ENCODE results near the gene STUM.
"Not testable (repeated sequence)": the region's sequence is repeated elsewhere in the genome, so short reads cannot be mapped to it uniquely, and the experiment has no call there.

STUM gene

DNA sequence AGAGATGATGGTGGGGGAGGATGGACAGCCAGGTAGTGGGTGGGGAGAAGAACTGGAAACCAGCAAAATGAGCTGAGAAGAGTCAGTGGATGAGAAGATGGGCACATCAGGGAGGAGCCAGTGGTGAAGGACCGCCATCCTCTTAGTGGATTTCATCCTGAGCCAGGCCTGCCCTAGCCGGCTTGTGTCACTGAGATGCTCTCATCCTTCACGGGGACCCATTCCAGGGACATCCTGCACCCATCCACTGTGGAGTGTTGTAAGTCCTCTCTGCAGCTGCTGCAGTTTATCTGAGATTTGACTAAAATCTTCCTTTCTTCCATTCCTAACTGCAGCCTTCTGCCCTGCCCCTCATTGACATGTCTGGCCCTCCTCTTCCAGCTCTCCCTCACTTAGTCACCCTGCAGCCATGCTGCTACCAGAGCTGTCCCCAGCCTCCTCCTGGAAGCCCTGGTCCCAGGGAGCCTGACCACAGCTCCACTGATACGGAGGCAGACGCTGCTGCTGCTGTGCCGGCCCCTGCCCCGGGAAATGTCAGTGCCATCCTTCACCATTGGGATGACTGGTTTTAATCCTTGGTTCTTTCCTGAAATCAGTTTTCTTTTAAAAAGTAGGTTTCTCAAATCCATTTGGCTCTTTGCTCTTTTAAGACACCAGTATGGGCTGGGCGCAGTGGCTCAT, 33.2 kb downstream of the STUM start:
- DNase-seq (ENCODE audit: low read depth, low spot score) = no peak

DNA sequence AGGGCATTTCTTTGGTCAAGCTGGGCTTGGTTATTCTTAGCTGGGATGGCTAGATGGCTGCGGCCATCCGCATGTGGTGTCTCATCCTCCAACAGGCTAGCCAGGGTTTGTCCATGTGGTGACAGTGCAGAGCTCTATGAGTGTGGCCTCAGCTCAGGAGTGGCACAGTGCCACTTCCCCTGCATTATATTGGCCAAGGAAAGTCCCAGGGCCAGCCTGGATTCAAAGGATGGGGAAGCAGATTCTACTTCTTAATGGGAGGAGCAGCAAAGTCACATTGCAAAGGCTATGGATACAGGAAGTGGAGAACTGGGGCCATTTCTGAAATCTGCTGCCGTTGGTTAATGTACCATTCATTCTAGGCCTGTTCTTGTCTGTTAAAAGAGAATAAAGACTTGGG, 34.4 kb downstream of the STUM start:
- no peak for DNase-seq (ENCODE audit: low read depth, low spot score)

DNA sequence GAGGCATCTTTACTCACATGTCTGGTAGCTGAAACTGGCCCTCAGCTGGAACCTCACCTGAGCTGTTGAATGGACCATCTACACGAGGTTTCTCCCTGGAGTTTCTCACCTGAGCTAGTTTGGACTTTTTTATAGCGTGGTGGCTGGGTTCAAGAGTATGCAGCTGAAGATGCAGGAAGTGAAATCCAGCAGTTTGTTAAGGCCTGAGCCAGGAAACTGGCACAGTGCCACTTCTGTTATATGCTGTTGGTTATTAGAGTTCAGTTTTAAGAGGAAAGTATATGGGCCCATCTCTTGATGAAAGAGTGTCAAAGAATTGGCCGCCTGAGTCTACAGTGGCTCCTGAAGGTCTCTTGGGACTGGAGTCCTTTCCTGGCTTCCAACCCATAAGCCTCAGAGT, 35.6 kb downstream of the STUM start:
- DNase-seq (ENCODE audit: low read depth, low spot score) = no peak

DNA sequence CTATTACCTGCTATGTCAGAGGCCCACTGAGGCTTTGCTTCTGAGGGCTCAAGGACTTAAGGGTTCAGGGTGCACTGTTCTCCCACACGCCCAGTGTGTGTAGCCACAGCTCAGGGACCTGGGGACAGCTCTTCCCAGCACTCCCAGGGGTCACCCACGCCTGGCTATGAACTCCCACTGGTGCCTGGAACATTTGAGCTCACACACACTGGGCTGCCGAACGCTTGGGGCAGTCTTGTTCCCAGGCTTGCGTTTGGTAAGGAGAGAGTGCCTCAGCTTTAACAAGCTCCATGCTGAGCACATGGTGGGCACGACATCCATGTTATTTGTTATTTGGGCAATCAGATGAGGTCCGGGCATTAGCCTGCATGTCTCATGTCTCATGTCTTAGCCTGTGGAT, 37.6 kb downstream of the STUM start:
- no peak for DNase-seq (ENCODE audit: low read depth, low spot score)

DNA sequence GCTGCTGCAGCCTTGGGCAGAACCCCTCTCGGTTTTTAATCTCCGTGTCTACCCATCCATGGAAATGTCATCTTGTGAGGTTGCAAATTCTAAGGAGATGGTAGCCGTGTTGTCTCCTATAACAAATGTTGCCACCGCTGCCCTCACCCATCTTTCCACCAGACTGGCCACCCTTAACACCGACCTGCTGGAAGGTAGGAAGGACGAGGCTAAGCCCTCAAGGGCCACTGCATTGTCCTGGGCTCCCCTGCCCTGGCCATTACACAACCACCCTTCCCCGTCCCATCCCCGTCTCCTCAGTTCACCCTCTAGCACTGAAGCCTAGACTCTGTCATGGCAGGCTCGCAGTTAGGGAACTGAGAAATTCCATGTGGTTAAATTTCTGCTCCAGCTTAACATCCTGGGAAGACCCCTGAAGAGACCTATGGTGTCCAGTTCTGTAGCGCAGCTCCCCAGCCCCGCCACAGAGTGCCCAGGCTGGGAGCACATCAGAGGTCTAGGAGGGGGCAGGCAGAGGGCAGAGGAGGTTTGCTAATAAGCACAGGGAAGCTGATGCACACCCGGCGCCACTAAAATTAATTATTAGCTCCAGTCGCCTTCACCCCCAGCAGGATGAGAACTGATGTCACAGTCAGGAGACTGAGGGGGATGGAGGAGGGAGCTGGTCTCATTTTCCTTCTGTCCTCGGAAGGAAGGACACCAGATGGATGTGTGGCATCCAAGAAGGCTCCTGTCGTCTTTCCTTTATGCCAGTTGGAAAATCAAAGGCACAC, 38.3 kb downstream of the STUM start:
- no peak for DNase-seq (ENCODE audit: low read depth, low spot score)

DNA sequence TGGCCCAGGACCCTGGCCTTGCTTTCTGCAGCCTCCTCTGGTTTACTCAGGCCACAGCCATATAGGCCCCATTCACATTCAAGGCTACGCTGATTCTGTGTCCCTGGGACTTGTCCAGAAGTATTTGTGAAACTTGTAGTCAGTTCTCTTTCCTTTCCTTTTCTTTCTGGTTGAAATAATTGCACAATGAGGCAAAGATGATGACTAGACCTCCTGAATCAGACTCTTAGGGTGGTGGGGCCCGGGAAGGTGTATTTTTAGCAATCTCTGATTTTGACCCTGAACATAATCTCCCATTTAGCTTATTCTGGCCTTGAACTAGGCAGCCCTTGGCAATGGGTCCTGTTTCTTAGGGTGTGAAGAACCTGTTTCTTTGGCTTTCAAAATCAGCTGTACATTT, 39.9 kb downstream of the STUM start:
- no peak for DNase-seq (ENCODE audit: low read depth, low spot score)

DNA sequence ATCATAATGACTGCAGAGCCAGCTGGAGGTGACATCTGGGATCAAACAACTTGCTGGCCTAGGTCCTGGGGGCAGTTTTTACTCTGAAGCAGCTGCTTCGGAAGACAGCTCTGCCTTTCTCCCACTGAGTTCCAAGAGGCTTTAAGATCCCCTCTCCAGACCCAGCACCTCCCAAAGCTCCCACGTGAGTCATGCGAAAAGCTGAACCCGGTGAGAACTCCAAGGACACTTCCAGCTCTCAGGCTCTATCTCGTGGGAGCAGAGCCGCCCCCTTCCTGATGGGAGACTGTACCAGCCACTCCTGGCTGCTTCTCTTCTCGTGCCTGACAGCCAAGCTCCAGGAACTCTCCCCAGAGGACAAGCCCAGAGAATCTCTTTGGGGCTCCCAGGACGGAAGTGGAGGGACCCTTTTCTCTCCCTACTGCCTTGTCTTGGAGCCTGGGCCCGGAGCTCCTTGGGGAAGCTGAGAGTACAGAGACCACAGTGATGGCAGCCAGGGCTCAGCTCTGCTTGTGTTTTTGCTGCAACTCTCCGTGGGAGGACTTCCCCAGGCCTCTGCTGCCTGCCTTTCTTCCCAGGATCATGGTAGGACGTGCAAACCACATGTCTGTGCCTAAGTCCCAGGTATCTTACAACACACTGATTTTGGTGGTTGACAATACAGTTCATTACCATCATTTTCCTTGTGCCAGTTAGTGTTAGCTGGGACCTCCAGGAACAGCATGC, 40.6 kb downstream of the STUM start:
- DNase-seq (ENCODE audit: low read depth, low spot score) = no peak

DNA sequence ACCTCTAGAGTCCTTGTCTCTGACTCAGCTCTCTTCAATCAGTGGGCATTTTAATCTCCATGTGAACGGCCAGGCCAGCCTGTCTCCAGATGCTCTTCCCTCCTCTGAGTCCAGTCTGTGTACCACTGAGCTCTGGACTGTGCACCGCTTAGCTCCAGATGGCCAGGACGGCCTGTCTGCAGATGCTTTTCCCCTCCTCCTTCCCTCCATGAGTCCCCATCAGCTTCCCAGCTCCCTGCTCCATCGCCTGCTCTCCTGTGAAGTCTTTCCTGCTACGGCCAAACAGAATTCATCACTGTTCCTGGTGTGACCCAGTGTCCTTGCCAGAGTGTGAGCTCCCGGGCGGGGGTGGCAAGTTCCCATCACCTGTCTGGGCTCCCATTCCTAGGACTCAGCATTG, 42.0 kb downstream of the STUM start:
- no peak for DNase-seq (ENCODE audit: low read depth, low spot score)

DNA sequence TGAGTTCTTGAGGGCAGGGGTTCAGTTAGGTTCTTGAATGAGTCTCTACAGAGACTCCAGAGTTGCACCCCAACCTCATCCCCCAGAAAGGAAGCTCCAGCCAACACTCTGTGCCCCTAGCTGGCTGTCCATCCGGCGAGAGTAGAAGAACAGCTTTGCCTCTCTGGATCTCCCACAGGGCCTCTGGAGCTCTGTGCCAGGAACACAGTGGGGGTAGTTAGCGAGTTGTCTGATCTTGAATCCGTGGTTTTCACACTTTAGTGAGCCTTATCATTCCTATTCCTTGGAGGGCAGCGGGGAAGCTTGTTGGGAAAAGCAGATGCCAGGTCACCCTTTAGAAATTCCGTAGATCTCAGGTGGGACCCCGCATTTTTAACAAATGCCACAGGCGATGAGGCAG, 45.0 kb downstream of the STUM start:
- DNase-seq (ENCODE audit: low read depth, low spot score) = no peak

DNA sequence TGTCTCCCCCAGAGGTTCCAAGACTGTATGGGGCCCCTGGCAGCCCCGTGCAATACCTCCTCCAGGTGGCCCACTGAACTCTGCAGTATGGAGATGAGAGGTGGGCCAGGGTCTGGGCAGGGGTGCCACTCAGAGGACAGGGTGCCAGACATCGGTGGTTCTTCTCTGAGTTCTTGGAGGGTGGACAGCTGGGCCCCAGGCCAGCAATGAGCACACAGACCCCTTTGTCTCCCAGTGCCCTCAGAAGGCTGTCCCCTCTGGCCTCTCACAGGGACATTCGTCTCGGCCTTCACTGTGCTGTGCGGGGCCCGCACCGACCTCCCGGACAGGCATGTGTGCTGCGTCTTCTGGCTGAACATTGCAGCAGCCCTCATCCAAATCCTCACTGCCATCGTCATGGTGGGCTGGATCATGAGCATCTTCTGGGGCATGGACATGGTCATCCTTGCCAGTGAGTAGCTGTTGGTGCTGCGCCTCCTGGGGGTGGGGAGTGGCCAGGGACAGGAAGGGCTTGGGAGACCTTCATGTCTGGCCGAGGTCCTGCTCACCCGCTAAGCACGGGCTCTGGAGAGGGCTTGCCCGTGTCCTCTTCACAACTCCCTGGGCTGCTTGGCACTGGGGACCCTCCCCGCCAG, 48.1 kb downstream of the STUM start:
- DNase-seq (ENCODE audit: low read depth, low spot score) = no peak

DNA sequence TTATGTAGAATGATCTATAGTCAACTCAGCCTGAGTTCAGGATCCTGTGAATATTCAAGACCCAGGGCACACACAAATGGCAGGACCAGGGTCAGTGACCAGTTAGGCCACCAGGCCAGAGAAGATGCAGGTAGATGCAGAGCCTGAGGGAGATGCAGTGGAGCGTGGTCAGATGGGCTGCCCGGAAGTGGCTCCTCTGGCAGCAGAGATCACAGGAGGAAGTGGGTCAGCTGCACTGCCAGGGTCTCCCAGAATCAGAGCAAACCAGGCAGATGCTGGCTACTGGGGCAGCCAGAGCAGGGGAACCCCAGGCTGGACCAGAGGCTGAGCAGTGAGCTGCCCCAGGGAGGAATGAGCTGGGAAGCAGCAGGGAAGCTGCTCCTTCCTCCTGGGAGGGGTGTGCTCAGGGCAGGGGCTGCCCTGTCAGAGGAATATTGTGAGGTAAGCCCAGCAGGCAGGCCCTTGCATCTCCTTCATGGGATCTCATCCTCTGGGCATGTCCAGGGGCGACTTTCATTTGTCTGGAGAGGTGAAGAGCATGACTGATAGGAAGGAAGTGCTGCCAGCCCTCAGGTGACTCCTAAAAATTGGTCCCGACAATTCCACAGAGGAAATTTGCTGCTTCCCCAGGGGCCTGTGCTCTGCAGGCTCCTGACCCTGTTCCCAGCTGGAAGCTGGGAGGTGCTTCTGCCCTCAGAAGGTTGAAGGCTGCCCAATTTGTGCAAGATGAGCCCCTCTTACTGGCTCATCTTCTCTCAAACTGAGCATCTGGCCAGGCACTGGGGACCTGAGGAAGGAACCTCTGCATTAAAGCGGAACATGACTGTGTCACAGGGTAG, 49.3 kb downstream of the STUM start:
- DNase-seq (ENCODE audit: low read depth, low spot score) = no peak

DNA sequence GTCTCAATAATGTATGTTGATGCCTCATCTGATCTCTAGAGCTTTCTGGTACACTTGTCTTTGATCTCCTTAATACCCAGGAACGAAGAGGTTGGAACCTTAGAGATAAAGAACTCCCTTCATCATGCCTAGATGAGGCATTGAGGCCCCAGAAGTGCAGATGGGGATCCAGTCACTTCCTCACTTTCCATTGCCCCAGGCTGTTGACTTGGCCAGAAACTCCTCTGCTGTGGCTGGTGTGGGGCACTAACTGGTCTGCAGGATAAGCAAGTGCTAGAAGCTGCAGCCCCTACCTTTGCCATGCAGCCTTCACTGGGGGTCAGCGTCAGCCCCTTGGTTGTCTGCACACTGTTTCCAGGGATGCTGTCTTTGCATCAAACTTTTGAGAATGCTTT, 49.9 kb downstream of the STUM start:
- no peak for DNase-seq (ENCODE audit: low read depth, low spot score)

DNA sequence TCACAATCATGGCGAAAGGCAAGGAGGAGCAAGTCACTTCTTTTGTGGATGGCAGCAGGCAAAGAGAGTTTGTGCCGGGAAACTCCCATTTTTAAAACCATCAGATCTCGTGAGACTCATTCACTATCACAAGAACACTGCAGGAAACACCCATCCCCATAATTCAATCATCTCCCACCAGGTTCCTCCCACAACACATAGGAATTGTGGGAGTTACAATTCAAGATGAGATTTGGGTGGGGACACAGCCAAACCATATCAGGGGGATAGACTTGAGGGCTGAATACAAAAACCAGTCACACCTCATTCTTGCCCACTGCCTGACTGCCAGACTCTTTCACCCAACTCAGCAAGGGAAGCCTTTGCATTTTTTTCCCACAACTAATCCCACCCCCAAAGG, 50.4 kb downstream of the STUM start:
- not testable (repeated sequence) for DNase-seq (ENCODE audit: low read depth, low spot score)

DNA sequence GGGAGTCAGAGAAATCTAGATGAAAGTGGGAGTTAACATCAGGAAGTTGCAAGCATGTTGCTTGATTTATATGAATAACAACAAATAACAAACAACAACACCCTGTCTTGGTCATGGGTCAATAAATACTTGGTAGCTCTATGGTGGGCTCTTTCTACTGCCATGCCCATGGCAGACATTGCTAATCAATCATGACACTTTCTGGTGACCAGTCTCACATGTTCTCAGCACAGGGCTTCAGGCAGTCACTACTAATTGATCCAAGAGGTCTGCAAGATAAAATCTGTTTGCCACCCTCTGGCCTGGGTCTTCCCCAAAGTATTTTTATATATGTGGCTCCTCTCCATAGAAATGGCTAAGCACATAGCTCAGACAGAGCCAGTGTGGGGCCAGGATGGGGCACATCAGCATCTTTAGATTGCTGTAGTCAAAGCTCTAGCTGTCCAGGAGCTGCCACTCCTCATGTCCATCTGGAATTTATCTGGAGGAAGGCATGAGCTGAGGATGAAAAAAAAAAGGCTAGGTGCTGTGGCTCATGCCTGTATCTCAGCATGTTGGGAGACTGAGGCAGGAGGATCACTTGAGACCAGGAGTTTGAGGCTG, 51.2 kb downstream of the STUM start:
- no peak for DNase-seq (ENCODE audit: low read depth, low spot score)

DNA sequence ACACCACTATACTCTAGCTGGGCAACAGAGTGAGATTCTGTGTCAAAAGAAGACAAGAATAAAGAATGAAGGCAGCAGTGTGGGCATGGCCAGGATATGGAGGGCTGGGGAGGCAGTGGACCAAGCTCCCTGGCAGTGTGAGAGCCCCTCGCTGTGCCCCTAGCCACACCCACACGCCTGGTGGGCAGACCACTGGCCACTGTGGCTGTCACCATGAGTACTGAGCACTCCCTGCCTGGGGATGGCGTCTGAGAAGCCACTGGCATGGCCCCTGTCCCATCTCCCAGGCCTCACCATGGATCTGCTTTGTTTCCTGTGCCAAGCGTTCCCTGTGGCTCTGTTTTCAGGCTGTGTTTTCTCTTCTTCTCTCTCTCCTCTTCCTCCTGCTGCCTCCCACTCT, 51.7 kb downstream of the STUM start:
- DNase-seq (ENCODE audit: low read depth, low spot score) = no peak

DNA sequence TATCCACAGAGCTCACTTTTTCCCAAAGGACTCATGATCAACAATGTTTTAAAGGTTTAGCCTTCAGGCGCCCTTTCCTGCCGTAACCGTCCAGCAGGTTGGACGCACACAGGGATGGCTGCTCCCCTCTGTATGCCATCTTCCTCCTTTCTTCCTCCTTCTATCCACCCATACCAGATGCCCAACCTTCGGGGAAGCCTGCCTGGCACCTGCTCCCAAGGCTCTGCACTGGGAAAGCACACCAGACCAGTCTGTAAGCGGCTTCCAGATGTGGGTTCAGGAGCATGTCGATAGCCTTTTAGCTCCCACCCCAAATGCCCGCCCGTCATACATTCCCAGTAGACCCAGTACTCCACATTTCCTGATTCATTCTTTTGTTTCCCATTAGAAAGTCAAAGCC, 52.9 kb downstream of the STUM start:
- no peak for DNase-seq (ENCODE audit: low read depth, low spot score)

DNA sequence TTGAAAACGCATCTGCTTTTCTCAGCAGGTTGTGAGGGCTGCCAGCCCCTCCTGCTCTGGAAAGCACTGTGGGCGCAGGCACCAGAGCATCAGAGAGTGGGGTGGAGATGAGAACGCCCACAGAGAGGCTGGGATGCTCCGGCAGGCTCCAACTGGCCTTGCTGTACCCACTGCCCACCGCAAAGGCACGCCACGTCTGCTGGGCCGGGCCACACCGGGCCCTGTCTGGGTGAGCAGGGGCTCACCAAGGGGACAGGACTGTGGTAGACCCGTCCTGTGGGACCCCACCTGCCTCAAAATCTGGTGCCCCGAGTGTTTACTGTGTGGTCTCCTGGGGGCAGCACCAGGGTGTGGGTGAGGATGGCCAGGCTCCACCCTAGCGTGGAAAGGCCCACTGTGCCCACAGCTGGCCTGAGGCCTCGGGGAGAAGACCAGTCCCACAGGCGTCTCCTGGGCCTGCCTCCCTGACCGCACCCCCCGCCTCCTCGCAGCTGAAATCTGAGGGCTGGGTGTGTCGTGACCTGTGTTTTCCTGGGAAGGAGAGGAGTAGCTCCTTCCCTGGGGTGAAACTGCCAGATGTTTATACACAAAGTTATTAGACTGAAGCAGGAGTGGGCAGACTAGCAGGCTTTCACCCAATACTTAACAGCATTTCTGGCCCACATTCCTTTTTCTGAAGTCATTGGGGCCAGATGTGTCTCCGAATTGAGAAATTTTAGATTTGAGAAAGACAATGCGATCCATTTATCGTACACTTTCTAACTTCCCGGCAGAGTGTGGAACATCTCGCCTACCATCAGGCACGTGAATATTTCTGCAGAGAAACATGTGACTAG, 53.8 kb downstream of the STUM start:
- no peak for DNase-seq (ENCODE audit: low read depth, low spot score)

DNA sequence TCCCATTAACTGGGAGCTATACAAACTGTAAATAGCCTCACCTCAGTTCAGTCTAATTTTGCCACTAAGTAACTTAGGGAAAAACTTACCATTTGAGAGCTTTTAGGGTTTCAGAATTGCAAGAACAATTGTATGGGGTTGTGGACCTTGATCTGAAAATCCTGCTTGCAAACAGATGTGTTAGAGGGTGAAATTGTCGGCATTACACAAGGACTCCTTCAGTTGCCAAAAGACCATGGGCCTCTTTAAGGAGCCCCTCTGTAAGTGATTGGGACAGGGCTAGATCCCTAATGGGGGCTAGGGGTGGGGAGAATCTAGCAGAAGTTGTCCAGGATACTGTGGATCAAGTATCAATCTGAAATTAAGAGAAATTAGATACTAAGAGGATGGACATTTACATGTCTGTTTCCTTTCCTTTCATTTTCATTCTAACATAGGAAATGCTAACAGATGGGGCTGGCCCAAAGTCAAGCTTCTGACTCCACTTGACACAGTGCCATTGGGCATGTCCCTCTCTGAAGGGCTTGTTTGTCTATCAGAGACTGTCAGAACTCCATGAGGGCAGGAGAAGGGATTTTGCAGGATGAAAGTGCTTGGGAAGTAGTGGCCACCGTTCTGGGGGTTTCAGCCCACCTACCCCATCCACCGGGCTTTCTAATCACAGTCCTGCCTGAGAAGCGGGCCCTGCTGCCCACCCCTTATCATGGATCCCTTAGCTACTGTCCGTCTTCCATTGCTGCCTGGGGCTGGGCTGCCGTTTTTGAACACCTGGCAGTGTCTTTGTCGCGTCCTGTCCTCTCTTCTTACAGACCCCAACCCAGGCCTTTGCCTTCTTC, 54.7 kb downstream of the STUM start:
- DNase-seq (ENCODE audit: low read depth, low spot score) = no peak

DNA sequence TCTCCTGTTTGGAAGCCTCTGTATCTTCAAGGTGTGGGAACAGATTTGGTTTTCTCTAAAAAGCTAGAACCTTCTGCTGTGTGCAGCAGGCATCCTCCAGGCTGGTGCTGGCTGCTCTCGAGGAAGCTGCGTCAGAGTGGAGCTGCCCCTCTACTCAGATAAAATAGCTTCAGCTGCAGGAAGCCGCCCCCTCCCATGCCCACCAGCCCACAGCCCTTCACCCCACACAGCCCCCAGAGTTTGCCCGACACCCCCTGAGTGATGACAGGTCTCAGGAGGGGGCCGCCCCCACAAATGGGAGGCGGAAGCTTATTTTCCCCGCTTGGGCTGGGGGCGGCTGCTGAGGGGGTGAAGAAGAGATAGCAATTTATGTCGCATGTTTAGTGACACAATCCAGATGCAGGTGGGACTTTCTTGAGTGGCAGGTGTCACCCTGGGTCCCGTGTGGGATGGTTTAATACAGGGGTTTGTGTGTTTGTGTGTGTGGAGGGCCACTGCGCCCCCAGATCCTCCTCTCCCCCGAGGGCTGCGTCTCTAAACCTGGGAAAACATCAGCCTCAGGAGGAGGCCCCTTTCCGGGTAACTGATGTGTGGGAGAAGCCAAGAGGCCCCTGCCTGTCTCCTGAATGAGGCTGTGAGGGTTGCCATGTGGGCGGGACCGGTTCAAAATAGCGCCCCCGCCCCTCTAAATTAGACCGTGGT, 55.4 kb downstream of the STUM start:
- DNase-seq (ENCODE audit: low read depth, low spot score) = no peak

All from brain pericyte (primary cell).